Lower leg skin (tissue), 3 donors: ENCODE data around the gene SPATA32.

ENCODE experiments used
- CTCF ChIP-seq, 3 donors: fragments of 450-650 bp; IDR thresholded peaks; one replicate each; pipeline ENCODE4 v1.5.1; 2016; ENCODE audit warnings: antibody characterized with exemption in 3 of 3, mild to moderate bottlenecking in 3 of 3, moderate library complexity in 2 of 3
- POLR2A ChIP-seq, 2 donors: fragments of 450-650 bp; IDR thresholded peaks; one replicate each; pipeline ENCODE4 v1.6.1; 2016 to 2017; ENCODE audit warnings: antibody characterized with exemption in 2 of 2, mild to moderate bottlenecking in 1 of 2, moderate library complexity in 1 of 2

- TF ChIP-seq CTCF (IDR thresholded peaks at IDR 0.05), result no peak
- no peak for TF ChIP-seq POLR2A (IDR thresholded peaks at IDR 0.05)
These were observed 4.6 kb upstream of the SPATA32 start for GRCh38 chr17:45266372-45266926.
